Stimulated activated CD4-positive, alpha-beta T cell treated with anti-CD3 and anti-CD28 coated beads, Interleukin-15, amount 100 ng/mL, for 1 hour (primary cell): ENCODE data around the gene SLC6A17.

ENCODE experiments used
- DNase-seq, 2 donors: peaks; one replicate each; pipeline ENCODE4 v3.0.0-alpha.2; 2020; ENCODE audit warnings: low read depth in 1 of 2, low spot score in 1 of 2

SLC6A17 gene

DNA sequence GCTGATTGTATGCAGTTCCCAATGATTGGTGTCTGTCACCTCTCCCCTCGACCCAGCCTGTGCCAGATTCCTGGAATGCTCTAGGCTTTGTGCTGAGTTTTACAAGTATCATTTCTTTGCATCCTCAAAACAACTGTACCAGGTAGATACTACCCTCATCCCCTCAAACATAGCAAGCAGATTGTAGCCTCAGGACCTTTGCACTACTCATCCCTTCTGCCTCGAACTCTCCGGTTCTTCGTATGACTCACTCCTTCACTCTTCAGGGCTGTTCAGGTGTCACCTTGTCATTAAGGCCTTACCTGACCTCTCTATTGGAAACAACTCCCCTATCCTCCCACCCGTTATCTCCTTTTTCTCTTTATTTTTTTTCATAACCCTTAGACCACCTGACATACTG lies 67.8 kb downstream of the SLC6A17 start:
- DNase-seq: no peak

DNA sequence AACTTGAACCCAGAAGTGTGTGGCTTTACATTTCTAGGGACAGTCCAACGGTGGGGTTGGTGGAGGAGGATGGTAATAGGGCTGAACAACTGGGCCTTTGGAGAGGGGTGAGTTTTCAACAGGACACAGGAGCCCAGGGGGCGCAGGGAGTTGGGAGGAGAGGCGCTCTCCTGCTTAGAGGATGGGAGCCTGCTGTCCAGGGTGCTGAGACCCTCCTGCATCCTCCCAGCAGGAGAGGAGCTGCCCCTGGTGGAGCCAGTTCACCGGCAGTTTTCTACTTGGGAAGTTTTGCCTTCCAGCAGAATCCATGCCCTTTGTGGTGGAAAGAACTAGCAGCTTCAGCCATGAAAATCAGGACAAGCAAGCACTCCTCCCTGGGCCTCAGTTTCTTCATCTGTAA lies 68.4 kb downstream of the SLC6A17 start:
- no peak for DNase-seq

DNA sequence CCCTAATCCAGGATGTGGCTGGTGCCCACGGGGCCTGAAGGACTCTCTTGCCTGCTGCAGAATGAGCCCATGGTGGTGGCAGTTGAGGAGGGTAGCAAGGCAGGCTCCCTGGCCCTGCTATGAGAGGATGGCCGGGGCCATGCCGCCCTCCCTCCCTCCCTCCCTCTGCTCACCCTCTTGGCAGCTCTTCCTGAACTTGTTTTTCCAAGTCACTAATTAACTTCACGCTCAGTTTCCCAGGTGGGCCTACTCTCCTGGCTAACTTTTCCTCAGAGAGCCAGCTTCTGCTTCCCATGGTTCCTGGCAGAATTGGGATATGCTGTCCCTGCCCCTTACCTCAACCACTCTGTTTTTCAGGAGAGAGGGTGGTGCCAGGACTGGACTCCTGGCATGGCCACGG lies 70.0 kb downstream of the SLC6A17 start:
- no peak for DNase-seq

DNA sequence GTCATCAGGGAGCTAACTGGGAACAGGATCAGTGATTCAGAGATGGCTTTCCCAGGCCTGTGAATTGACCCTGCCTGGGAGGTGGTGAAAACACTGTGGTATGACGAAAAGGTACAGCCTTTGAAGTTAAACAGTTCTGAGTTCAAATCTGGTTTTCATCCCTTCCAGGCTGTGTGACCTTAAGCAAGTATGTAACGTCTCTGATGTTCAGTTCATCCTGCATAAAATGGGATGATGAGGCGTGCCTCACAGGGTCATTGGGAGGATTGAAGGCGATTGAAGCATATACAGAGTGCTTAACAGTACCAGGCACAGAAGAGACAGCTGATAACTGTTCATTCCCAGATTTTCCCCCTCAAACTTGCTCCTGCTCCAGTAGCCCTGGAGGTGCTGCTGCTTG lies 70.8 kb downstream of the SLC6A17 start:
- no peak for DNase-seq

DNA sequence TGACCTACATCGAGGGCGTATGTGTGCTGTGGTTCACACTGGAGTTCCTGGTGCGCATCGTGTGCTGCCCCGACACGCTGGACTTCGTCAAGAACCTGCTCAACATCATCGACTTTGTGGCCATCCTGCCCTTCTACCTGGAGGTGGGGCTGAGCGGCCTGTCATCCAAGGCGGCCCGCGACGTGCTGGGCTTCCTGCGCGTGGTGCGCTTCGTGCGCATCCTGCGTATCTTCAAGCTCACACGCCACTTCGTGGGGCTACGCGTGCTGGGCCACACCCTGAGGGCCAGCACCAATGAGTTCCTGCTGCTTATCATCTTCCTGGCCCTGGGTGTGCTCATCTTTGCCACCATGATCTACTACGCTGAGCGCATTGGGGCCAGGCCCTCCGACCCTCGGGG lies 72.8 kb downstream of the SLC6A17 start:
- DNase-seq: no peak

DNA sequence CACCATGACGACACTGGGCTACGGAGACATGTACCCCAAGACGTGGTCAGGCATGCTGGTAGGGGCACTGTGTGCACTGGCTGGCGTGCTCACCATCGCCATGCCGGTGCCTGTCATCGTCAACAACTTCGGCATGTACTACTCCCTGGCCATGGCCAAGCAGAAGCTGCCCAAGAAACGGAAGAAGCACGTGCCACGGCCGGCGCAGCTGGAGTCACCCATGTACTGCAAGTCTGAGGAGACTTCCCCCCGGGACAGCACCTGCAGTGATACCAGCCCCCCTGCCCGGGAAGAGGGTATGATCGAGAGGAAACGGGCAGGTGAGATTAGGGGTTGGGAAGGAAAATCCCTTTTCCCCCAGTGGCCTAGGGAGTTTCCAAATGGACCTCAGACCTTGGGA lies 73.3 kb downstream of the SLC6A17 start:
- DNase-seq: no peak

DNA sequence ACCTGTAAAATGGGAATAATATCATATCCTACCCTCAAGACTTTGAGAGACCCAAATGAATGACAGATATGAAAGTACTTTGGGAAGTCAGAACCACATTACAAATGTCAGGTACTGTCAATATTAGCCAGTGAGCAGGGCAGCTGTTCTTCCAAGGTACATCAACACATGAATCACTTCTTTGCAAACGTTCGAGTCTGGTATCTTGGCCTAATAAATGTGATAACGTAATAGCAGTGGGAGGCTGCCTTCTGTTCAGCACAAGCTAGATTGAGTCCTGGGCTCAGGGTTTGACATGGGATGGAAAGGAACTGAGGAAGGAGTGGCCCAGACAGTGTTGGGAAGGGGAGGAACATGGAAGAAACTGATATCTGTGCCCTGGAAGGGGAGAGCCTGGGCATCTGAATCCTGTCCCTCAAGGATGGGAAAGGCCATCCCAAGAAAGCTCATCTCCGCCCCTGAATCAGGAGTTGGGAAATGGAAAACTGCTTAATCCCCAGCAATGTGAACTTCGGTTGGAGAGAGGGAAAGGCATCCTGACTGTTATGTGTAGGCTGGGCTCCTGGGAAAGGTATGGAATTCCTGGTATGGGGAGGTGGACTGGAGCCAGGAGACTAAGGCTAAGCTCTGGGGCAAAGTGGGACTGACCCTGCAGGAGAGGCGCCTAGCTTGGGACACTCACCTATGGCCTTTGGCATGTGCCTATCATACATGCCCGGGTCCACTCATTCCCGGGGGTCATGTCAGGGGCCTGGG lies 74.1 kb downstream of the SLC6A17 start:
- no peak for DNase-seq

DNA sequence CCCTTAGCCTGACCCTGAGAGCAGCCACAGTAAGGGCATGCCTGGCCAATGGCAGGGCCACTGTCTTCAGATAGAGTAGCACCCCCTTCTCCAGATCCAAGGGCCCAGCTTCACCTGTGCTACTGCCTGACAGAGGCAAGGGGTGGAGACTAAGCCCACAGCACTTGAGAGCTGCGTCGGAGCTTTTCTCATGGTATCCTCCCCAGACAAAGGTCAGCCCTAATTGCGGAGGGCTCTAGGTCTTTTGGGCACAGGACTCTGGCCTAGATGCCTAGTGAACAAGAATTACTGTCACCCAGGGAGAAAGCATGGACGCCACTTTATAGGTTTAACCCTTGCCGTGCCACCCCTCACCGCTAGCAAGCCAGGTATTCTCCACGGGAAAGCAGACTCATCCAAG lies 74.9 kb downstream of the SLC6A17 start:
- DNase-seq: no peak

DNA sequence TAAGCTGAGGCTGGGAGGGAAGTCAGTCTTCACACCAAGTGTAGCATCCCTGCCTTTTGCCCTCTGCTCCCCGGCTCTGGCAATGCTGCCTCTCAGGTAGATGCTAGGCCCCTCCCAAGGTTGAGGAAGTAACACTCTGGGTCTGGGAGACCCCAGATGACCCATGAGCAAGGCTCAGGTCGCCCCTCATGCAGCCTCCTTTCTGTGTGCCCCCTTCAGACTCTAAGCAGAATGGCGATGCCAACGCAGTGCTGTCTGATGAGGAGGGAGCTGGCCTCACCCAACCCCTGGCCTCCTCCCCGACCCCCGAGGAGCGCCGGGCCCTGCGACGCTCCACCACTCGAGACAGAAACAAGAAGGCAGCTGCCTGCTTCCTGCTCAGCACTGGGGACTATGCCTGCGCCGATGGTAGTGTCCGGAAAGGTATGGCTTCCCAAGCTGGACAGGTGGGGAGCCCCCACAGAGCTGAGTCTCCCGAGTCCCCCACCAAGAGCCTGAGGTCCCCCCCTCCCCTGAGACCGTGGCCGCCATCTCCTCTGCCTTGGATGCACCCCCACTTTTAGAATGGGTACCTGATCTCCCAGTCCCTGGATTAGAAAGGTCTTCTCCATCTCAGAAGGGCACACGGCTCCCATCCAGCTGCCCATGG lies 75.6 kb downstream of the SLC6A17 start:
- DNase-seq: no peak

DNA sequence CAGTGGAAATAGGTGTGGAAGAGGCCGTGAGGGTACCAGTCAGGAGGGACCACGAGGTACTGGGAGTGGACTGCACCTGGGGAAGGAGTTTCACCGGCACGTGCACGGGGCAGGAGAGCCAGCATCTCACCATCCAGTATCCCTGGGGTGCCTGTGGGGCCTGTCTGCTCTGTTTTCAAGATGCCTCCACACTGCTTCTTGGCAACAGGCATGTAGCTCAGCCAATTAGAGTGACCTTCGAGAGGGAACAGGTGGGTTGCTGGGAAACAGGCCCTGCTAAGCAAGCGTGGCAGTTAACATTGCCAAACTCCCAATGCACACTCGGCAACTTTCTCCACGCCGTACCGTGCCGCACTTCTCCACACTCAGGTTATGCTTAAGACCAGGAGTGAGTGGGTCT lies 77.5 kb downstream of the SLC6A17 start:
- no peak for DNase-seq

DNA sequence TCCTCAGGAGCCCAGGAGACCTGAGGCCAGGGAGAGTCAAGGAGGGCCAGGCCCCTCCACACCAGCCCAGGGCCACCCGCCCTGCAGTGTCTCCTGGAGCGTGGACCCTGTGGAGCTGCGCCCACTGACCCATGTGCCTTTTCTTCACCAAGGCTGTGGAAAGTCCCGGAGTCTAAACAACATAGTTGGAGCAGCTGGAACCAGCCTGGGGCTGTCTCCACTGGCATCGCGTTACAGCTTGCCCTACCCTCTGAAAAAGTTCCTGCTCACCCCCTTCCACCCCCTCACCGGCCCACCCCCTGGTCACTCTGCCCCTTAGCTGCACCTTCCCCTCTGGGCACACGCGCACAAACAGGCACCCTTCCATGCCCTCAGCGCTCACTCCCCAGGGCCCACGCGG lies 78.1 kb downstream of the SLC6A17 start:
- no peak for DNase-seq

DNA sequence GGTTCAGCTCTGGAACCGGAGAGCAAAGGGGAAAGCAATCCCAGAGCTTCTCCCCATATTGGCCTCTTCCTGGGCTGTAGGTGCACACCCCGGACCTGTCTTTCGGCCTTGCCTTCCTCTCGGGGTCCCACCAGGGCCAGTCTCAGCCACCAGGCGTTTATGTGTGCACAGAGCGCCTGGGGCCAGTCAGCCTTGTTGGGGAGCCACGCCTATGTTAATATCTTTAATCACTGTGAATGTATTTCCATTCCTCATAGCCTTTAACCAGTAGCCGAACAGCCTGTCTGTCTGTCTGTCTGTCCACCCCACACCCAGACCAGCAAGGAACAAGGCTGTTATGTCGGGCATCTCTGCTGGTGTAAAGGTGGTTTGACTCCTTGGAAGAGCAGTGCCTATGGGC lies 78.6 kb downstream of the SLC6A17 start:
- DNase-seq: no peak

DNA sequence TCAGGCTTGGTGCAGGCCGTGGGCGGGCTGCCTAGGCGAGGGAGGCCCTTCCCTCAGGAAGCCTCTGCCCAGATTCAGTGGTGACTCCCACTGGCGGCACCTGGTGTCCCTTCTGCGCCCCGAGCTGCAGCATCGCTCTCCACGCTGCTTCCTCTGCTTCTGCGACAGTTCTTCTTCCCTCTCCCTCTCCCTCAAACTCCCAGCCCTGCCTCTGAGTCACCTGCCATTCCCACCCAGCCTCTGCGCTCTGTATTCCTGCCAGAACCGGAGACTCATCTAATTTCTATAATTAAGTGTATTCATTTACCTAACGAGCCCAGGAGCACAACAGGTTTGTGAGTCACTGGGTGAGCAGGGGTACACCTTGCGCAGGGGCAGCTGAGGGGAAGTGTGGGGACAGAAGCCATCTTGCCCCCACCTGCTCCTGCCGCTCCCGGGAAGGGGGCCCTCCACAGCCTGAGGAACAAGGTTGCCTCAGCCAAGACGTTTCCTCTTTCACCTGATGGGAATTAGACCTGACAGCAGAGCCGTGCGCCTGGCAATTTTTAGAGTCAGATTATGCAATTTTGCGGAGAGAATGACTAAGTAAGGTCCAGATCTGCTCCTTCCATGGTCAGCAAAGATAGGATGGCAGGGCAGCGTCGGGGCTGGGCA lies 79.2 kb downstream of the SLC6A17 start:
- no peak for DNase-seq

DNA sequence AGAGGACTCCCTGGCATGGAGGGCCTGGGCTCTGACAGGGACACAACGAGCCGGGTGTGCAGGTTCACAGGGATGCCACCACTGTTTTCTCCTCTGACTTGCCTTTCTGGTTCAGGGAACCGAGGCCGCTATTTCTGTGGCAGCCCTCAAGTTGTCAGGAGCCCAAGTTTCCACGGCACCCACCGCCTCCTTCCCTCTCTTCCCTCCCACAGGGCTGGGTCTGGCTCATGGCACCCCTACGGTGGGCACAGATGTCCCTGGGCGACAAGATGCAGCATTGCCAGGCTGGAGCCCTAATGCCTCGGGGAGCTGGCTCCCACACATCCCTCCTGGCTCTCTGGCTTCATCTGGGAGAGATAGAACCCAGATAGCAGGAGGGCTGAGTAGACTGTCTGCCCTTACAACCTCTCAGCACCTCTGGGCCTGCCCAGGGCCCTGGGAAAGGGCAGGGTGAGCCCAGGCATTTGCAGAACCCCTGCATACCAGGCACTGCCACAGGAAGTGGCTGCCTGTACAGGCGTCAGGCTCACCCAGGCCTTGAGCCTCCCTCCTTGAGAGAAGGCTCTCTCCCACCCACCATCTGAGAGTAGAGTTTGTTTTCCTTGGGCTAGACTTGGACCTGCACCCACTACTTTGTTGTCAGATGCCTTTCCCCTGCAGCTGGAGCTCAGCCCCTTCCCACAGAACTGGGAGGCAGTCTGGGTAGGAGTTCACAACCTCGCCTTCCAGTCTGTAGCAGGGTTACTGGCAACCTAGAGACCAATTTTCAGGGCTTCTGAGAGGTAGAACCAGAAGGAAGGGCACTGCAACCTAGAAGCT lies 80.3 kb downstream of the SLC6A17 start:
- no peak for DNase-seq

DNA sequence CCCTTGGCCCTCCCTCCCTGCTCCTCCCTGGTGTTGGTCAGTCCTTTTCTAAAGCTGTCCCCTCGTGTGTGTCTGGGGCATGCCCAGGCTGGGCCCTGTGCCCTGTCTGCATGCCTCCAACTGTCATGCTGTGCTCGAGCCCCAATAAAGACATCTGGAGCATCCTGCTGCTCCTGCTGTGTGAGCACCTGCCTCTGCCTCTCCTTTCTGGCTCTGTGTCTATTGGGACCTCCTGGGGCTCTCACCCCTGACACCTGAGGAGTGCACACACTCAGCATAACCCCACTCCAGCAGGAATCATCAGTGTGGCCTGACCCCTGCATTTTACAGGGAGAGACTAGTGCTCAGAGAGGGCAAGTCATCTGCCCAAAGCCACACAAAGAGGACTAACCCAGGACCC lies 83.6 kb downstream of the SLC6A17 start:
- DNase-seq: no peak

DNA sequence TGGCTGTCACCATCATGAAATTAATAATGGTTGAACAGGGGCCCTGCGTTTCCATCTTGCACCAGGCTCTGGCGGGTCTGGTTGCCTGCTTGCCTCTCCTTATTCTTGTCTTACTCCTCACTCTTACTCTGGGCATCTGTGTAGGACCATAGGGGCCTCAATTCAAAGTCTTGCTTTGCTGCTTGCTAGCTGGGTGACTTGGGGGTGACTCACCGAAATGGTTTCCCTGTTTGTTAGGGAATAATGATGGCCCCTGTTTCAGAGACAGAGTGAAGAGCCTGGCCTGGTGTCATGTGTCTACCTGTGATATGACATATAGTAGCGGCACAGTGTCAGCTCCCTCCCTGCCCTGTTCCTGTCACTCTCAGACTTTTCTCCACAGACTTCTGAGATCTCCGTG lies 84.4 kb downstream of the SLC6A17 start:
- DNase-seq: no peak

DNA sequence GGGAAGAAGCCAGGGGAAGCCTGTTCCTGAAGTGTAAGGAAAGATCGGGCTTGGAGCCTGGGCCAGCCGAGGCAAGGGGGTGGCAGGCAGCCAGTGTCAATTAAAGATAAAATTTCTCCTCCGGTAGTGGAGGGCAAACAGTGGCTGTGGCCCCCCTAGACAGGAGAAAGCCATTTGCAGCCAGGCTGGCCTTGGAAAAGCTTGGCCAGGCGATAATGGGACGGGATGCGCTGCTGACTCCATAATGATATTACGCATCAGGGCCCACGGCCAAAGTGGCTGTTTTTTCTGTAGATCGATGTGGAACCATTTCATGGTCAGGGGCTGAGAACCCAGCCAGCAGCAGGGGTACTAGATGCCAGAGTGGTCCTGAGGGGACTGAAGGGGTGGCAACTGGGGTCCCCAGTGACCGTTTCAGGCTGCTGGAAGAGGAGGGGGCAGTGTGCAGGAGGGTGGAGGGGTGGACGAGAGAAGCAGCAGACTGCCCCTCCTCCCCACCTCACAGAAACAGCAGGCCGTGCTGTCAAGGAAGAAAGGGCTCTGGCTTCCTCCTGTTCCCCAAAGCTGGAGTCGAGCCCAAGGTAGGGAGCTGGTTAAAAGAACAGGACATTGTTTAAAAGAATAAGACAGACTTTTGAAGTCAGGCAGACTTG lies 85.0 kb downstream of the SLC6A17 start:
- DNase-seq: no peak

DNA sequence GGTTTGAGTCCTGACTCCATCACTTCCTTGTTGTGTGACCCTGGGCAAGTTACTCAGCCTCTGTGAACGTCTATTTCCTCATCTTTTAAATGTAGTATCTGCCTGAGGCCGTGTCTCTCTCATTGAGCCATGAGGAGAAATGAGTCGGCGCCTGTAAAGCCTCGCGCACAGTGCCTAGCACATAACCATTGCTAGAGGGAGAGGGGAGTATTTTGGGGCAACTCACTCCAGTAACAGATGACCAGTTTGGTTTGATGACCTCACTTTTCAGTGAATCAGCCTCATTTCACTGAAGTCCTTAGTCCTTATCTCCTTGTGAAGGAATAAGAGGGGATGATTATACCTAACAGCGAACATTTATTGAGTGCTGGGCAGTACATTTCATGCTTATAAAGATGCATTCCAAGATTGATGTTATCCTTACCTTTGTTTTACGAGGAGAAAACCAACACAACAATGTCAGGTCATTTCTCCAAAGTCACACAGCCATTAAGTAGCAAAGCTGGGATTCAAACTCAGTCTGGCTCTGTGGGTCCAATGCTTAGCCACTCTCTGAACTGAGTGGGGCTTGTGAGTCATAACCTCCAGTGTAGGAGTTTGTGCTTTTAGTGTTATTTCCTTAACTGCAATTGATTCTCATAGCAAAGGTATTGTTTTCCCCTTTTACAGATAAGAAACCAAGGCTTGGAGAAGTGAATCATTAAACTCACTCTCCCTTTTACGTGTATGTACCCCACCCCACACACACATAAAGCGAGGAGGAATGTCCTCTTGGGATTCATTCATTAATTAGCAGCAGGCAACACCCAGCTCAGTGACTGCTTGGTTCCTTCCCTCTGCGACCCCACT lies 85.8 kb downstream of the SLC6A17 start:
- no peak for DNase-seq

DNA sequence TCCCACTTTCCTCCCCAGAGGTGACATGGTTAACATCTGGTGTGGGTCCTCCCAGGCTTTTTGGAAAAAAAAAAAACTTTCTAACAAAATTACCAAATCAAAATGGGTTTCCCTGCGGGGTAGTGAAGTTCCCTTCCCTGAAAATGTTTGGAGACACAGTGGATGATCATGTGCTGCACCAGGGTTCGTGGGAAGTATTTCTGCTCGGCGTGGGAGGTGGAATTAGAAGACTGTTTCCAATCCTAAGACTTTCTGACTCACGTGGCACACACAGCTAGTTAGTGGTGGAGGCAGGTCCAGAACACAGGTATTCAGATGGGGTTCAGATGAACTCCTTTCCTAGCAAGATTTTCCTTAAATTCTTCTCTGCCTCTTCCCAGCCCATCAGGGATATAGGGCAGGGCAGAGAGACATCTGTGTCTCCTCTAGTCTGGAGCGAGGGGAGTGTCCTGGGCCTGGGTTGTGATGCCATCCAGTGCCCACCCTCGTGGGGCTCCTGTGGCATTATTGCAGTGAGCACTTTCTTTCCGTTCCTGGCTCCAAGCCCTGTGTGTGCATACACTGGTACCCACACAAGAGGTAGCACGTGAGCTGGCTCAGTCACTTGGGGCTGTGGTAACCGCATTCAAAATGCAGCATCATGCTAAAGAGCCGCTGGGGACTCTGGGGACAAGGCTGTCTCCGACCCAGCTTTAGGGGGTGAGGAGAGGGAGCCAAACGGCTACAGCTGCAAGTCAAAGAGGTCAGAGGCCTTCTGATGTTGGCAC lies 87.3 kb downstream of the SLC6A17 start:
- no peak for DNase-seq
